HG03342 (cell line): ENCODE data around the gene DPP10.
"Not testable (repeated sequence)": the region's sequence is repeated elsewhere in the genome, so short reads cannot be mapped to it uniquely, and the experiment has no call there.

ENCODE experiments used
- ATAC-seq: cut with Tn5 transposase; IDR thresholded peaks from one replicate; pipeline ENCODE4 v1.9.1; 2021; ENCODE audit warnings: mild to moderate bottlenecking, moderate library complexity; ENCODE audit not compliant: unreplicated experiment

DPP10 gene

DNA sequence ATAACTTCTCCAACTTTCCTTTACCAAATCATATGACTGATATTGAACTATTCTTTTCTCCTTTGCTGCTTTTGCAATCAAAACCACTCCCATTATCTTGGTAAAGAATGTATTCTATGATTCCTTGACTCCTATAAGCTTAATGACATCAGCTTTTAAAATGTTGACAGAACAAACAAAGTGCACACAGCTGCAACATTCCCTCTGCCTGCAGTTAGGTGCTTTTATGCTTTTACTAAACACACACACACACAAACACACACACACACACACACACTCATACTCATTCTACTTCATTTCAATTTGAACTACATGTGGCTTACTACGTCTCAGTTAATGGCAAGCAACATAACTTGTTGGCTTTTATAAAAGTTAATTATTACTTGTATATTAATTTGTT, 946.6 kb downstream of the DPP10 start:
- ATAC-seq: no peak

DNA sequence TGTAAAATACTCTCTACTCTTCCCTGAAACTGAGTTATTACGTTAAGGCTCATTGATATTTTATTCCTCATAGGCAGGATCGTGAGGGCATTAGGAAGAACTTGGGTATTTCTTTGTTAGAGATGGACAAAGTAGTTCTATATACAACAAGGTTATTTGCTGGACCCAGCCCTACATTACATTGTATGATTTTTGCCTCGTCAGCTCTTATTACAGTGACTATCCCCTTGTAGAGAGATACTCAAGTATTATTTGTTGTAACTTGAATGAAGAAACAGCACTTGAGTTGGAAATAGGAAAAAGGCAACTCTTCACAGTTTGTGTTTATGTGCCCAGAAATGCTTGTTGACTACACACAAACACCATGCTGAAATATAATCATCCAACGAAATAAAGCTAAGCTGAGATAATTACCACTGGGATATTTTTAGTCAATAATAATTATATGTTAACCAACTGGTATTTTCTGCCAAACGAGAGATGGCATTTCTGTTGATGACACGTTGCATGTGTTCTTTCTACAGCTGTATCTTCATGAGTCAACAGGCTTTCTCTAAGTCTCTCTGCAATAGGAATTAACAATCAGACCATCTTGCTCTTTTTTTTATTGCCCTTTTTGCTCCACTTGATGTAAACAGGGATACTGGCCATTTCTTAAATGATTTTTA, 947.6 kb downstream of the DPP10 start:
- ATAC-seq: no peak

- ATAC-seq: no peak
These were observed 954.1 kb downstream of the DPP10 start for GRCh38 chr2:115396579-115396978.

DNA sequence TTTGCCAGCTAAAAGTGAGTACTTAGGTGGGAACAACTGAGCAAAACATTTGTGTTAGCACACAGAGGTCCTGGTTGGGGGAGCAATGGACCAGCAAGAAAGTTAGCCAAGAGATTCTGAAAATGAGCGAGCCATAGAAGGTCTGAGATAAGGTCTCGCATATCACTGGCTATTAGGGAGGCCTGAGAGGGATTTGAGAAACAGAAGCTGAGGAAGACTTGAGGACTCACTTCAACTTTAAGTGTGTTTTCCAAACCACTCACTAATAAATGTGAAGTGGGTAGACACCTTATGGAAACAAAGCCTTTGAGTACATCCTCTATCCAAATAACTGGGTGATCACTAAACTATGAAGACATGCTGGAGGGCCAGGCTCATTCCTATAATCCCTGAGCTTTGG, 958.5 kb downstream of the DPP10 start:
- ATAC-seq: no peak

DNA sequence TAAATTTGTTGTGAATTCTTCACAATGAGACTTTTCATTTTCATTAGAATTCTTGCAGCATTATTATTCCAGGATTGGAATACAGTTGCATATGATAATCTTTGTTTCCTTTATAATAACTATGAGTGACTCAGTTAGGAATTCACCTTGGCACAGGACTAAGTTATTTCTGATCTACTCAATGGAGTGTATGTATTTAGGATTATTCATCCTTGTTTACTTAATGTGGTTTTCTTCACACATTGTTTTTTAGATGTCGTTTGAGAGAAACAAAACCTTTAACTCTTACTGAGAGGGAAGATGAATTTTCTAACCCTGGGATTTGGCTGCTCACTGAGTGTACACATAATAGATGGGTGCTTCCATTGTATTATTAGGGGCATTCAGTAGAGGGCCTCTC, 970.1 kb downstream of the DPP10 start:
- no peak for ATAC-seq

- ATAC-seq: no peak
These were observed 971.4 kb downstream of the DPP10 start for GRCh38 chr2:115413791-115414190.

- no peak for ATAC-seq
These were observed 972.0 kb downstream of the DPP10 start for GRCh38 chr2:115414466-115414865.

- ATAC-seq: no peak
These were observed 979.7 kb downstream of the DPP10 start for GRCh38 chr2:115422004-115422634.

DNA sequence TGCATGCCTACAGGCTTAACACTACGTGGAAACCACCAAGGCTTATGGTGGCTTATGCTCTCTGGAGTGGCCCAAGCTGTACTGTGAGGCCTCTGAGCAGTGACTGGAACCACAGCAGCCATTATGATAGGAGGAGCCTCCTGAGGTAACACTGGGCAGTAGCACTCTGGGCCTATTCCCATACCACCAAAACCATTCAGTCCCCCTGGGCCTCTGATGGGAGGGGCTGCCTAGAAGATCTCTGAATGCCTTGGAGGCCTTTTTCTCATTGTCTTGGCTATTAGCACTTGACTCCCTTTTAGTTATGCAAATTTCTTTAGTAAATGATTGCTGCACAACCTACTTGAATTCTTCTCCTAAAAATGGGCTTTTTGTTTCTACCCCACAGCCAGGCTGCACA, 985.0 kb downstream of the DPP10 start:
- ATAC-seq: no peak

- not testable (repeated sequence) for ATAC-seq
These were observed 998.3 kb downstream of the DPP10 start for GRCh38 chr2:115440746-115441145.

- ATAC-seq: no peak
These were observed 1001.2 kb downstream of the DPP10 start for GRCh38 chr2:115443539-115444185.

GRCh38 chr2:115460008-115460407, 1017.6 kb downstream of the DPP10 start:
- ATAC-seq: no peak

- ATAC-seq: no peak
These were observed 1038.3 kb downstream of the DPP10 start for GRCh38 chr2:115480741-115481140.

GRCh38 chr2:115481842-115482241, 1039.4 kb downstream of the DPP10 start:
- no peak for ATAC-seq

- no peak for ATAC-seq
These were observed 1041.2 kb downstream of the DPP10 start for GRCh38 chr2:115483666-115484065.

GRCh38 chr2:115484486-115484885, 1042.0 kb downstream of the DPP10 start:
- ATAC-seq: no peak

GRCh38 chr2:115484983-115485382, 1042.5 kb downstream of the DPP10 start:
- ATAC-seq: no peak

GRCh38 chr2:115491186-115491793, 1048.8 kb downstream of the DPP10 start:
- ATAC-seq: no peak

DNA sequence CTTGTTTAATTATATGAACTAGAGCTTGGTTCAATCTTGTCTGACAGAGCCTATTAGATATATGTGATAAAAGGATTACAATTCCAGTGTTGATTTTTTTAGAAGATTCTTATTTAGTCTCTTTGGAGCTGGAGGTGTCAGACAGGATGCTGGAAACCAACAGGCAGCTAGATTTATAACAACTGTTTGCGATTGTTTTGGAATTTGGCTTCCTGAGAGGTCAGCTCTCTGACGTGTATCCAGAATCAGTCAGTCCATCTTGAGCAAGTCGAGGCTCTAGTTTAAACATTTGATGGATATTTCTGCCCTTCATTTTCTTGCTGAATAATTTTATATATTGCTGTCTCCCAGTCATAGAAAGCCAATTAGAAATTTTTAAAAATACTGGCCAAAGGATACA, 1062.9 kb downstream of the DPP10 start:
- ATAC-seq: no peak

- ATAC-seq: no peak
These were observed 1078.3 kb downstream of the DPP10 start for GRCh38 chr2:115520727-115521126.

DNA sequence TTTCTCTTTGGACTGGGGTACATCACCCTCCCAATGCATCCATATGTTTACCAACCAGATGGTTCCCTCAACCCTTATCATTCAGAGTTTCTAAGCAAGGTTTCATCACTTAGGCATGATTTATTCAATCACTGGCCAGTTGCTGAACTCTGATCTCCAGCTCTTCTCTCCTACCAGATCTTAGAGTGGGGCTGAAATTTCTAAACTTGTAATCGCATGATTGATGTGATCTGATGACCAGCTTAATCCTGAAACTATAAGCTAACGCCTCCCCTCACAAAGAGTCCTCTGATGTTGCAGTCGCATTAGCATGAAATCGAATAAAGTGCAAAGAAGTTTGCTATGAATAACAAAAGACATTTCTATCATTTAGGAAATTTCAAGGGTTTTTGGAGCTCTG, 1082.0 kb downstream of the DPP10 start:
- ATAC-seq: no peak

DNA sequence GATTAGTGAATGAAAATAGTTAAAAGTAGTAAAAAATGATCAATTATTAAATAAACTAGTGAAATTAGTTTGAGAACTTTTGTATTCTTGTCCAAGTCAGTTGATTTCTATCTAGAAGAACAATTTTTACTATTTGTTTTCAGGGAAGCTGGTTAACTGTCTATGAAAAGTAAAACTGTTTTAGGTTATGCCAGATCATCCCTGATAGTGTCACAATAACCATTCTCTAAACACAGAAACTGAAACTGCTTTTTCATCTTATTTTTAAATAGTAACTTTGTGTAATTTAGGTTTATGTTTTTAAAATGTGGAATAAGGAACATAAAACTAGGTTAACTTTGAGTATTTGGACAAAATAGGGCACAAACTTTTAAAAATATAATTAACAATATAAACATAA, 1087.2 kb downstream of the DPP10 start:
- ATAC-seq: no peak
